SK-N-SH (cell line): ENCODE data around the gene SNX8. TPM values are rescaled to one million over a fixed set of nuclear protein-coding genes. Genes with fewer than 3 reads are reported as not detected.
A peak's percentile ranks its signal among the peaks of the same experiment; 100 is the strongest.

Source experiments
- CTCF ChIA-PET: fragments of 300-600, 350-600 bp; formaldehyde crosslinking; extraction: SDS; loops from one replicate; lab custom pipeline; 2021; lab: Yijun Ruan, JAX
- POLR2A ChIA-PET: fragments of 350-600 bp; sonication (Branson Sonifier 250); formaldehyde crosslinking; extraction: SDS; loops from one replicate; lab custom pipeline; 2020; ENCODE audit warnings: antibody characterized with exemption, inconsistent platforms; lab: Yijun Ruan, JAX
- DNase-seq: peaks from one replicate; pipeline ENCODE4 v3.0.0; 2012
- H2AFZ ChIP-seq: fragments of 200-600 bp; sonication (generic); 2 replicates; pipeline ENCODE4 v1.8.1; 2016; ENCODE audit warnings: antibody characterized with exemption, mild to moderate bottlenecking, low read depth
- H3F3A ChIP-seq: fragments of 200-600 bp; sonication (generic); replicated peaks from 2 replicates; pipeline ENCODE3; 2016; ENCODE audit warnings: antibody characterized with exemption, mild to moderate bottlenecking; ENCODE audit not compliant: insufficient read depth
- H3K27ac ChIP-seq, 2 experiments: fragments of 200-500 bp in 1 of 2; fragments of 200-600 bp in 1 of 2; sonication (Bioruptor generic) in 1 of 2; sonication (generic), shearing (Covaris generic) in 1 of 2; 2 replicates each; pipeline versions ENCODE4 v1.5.1 to v1.6.1; 2014 to 2016; ENCODE audit warnings: low read depth in 2 of 2, inconsistent platforms in 1 of 2, low read length in 1 of 2, mild to moderate bottlenecking in 1 of 2, mixed read lengths in 1 of 2
- H3K27me3 ChIP-seq: fragments of 200-600 bp; sonication (generic), shearing (Covaris generic); 2 replicates; pipeline ENCODE4 v1.6.1; 2016; ENCODE audit warnings: mixed run types; ENCODE audit not compliant: insufficient read depth
- H3K36me3 ChIP-seq, 2 experiments: fragments of 200-500 bp in 1 of 2; fragments of 200-600 bp in 1 of 2; sonication (Bioruptor generic) in 1 of 2; sonication (generic) in 1 of 2; replicated peaks in 1 of 2; 2 replicates each; pipeline versions ENCODE3 to v1.5.1; 2014 to 2016; ENCODE audit warnings: low read length in 1 of 2, mild to moderate bottlenecking in 1 of 2; ENCODE audit not compliant: insufficient read depth in 2 of 2, control insufficient read depth in 1 of 2
- H3K4me1 ChIP-seq, 2 experiments: fragments of 200-500 bp in 1 of 2; fragments of 200-600 bp in 1 of 2; sonication (Bioruptor generic) in 1 of 2; sonication (generic), shearing (Covaris generic) in 1 of 2; 2 replicates each; pipeline versions ENCODE4 v1.5.1 to v1.6.1; 2014 to 2016; ENCODE audit warnings: low read depth in 1 of 2, low read length in 1 of 2, mixed run types in 1 of 2; ENCODE audit not compliant: insufficient read depth in 2 of 2, control insufficient read depth in 1 of 2
- H3K4me2 ChIP-seq: fragments of 200-600 bp; sonication (generic), shearing (Covaris generic); 2 replicates; pipeline ENCODE4 v1.6.1; 2017; ENCODE audit warnings: mixed run types
- H3K4me3 ChIP-seq, 2 experiments: fragments of 200-500 bp in 1 of 2; fragments of 200-600 bp in 1 of 2; sonication (Bioruptor generic) in 1 of 2; sonication (generic), shearing (Covaris generic) in 1 of 2; 2 replicates each; pipeline versions ENCODE4 v1.5.1 to v1.8.1; 2014 to 2016; ENCODE audit warnings: low read depth in 2 of 2, inconsistent platforms in 1 of 2, low read length in 1 of 2, mild to moderate bottlenecking in 1 of 2, mixed read lengths in 1 of 2, moderate library complexity in 1 of 2
- H3K79me2 ChIP-seq: fragments of 200-600 bp; sonication (generic); 2 replicates; pipeline ENCODE4 v1.8.1; 2017; ENCODE audit warnings: mild to moderate bottlenecking; ENCODE audit not compliant: insufficient read depth
- H3K9ac ChIP-seq: fragments of 200-600 bp; sonication (generic); 2 replicates; pipeline ENCODE4 v1.6.1; 2017; ENCODE audit warnings: mixed run types
- H3K9me2 ChIP-seq: fragments of 200-600 bp; sonication (generic); 2 replicates; pipeline ENCODE4 v1.6.1; 2017; ENCODE audit warnings: mixed run types
- H3K9me3 ChIP-seq: fragments of 200-600 bp; sonication (generic); 2 replicates; pipeline ENCODE4 v1.6.1; 2017; ENCODE audit warnings: mixed run types, mild to moderate bottlenecking, moderate library complexity
- H4K20me1 ChIP-seq: fragments of 200-600 bp; sonication (generic); 2 replicates; pipeline ENCODE4 v1.6.1; 2017; ENCODE audit warnings: mild to moderate bottlenecking, mixed run types; ENCODE audit not compliant: insufficient read depth
- CHD2 ChIP-seq: fragments of 150-350 bp; IDR thresholded peaks from 2 replicates; pipeline ENCODE4 v1.6.1; 2018; ENCODE audit warnings: low read length; ENCODE audit not compliant: partially characterized antibody
- CTCF ChIP-seq: fragments of 200-600 bp; sonication (generic); IDR thresholded peaks from 2 replicates; pipeline ENCODE4 v1.6.1; 2017; ENCODE audit warnings: antibody characterized with exemption, mild to moderate bottlenecking, moderate library complexity
- EP300 ChIP-seq, 2 experiments: IDR thresholded peaks; 2 replicates each; pipeline versions ENCODE4 v1.4.0 to v1.6.1; 2012; ENCODE audit warnings: borderline replicate concordance in 1 of 2, low read depth in 1 of 2, low read length in 1 of 2
- EZH2phosphoT487 ChIP-seq: fragments of 200-600 bp; sonication (generic); IDR thresholded peaks from 2 replicates; pipeline ENCODE4 v1.6.1; 2017; ENCODE audit warnings: low read depth, mixed run types, mild to moderate bottlenecking, antibody characterized with exemption, moderate library complexity, borderline replicate concordance
- FOSL2 ChIP-seq: IDR thresholded peaks from 2 replicates; pipeline ENCODE4 v1.4.0; 2012; ENCODE audit warnings: low read depth, mild to moderate bottlenecking, moderate library complexity, borderline replicate concordance
- FOXM1 ChIP-seq: IDR thresholded peaks from 2 replicates; pipeline ENCODE4 v1.4.0; 2012; ENCODE audit warnings: low read depth, mild to moderate bottlenecking
- MXI1 ChIP-seq: IDR thresholded peaks from 2 replicates; pipeline ENCODE4 v1.6.1; 2012; ENCODE audit warnings: mild to moderate bottlenecking, low read depth, low read length, improper control_type of control experiment
- RFX5 ChIP-seq: IDR thresholded peaks from 2 replicates; pipeline ENCODE4 v1.6.1; 2012; ENCODE audit warnings: mild to moderate bottlenecking, improper control_type of control experiment, low read length
- TEAD4 ChIP-seq: IDR thresholded peaks from 2 replicates; pipeline ENCODE4 v1.4.0; 2012; ENCODE audit warnings: mild to moderate bottlenecking, borderline replicate concordance; ENCODE audit not compliant: insufficient read depth
- WGBS: methylation state at CpG from one replicate; pipeline ENCODE4 v1.1.6; 2017; ENCODE audit warnings: low lambda C conversion rate; 5-methylcytosine and 5-hydroxymethylcytosine counted together
- polyA plus RNA-seq, 3 experiments: library from polyadenylated mRNA; depleted of rRNA; stranded (reverse); fragments of >200 nt; gene quantifications; 2 replicates each; pipeline ENCODE4 v1.2.3, GENCODE V29; 2012
- TF ChIP-seq, protein P1 (sequence below): IDR thresholded peaks from 2 replicates; pipeline ENCODE4 v1.4.0; 2012; ENCODE audit warnings: low read depth, borderline replicate concordance
- TF ChIP-seq, protein P2 (sequence below): IDR thresholded peaks from 2 replicates; pipeline ENCODE4 v1.6.1; 2012; ENCODE audit warnings: mild to moderate bottlenecking, low read depth, low read length, moderate library complexity

The SNX8 gene
- polyA plus RNA-seq, 1 of the 3 experiments (the other 2 are of a cell fraction), result 20.6 TPM

GRCh38 chr7:2231992-2232765, 82.1 kb downstream of the SNX8 start:
- POLR2A ChIA-PET, result interaction anchor here (0.6 to 2.9 kb wide), 3 partner anchors 9 to 148 kb away, joined by 3 to 12 read pairs (median 3); partner anchors contain the start of genes MRM2 and NUDT1
- TF ChIP-seq FOSL2 (no peak), RFX5 (0 out of 2 replicates have a peak, but pooled peaks have one; percentile 5), MXI1 (peak; percentile 15; the same call in 1 of the 2 replicates)
- TF ChIP-seq, protein P1, sequence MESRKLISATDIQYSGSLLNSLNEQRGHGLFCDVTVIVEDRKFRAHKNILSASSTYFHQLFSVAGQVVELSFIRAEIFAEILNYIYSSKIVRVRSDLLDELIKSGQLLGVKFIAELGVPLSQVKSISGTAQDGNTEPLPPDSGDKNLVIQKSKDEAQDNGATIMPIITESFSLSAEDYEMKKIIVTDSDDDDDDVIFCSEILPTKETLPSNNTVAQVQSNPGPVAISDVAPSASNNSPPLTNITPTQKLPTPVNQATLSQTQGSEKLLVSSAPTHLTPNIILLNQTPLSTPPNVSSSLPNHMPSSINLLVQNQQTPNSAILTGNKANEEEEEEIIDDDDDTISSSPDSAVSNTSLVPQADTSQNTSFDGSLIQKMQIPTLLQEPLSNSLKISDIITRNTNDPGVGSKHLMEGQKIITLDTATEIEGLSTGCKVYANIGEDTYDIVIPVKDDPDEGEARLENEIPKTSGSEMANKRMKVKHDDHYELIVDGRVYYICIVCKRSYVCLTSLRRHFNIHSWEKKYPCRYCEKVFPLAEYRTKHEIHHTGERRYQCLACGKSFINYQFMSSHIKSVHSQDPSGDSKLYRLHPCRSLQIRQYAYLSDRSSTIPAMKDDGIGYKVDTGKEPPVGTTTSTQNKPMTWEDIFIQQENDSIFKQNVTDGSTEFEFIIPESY, result no peak
- peaks cover 0 to 37% of the 10 kb centered on the region in 2 experiments; a peak in 1 of 4 replicates for H3K4me1 ChIP-seq
- H3K36me3 ChIP-seq, result peaks cover 42 to 47% of the 10 kb centered on the region in 2 experiments
- DNase-seq, result peak; percentile 93
- no peaks in the 10 kb centered on the region for H3K9me3 ChIP-seq
- H3K9me2 ChIP-seq, result no peaks in the 10 kb centered on the region
- no peaks in the 10 kb centered on the region for H3K27me3 ChIP-seq
- peak overlapping the region; percentile 72 to 93 for H3K4me3 ChIP-seq
- 3% methylated on average over 38 of the region's 46 CpGs for WGBS
- CTCF ChIA-PET, result interaction anchor here (0.7 to 1.4 kb wide), 9 partner anchors 9 to 646 kb away, joined by 3 to 6 read pairs (median 3); partner anchors contain the start of genes MRM2 and NUDT1
- peaks cover 72% of the 10 kb centered on the region for H3K79me2 ChIP-seq
- H4K20me1 ChIP-seq, result peaks cover 1% of the 10 kb centered on the region; the same call in 1 of the 2 replicates
- H3F3A ChIP-seq, result peaks cover 30% of the 10 kb centered on the region
- H2AFZ ChIP-seq, result peak overlapping the region; percentile 67
- H3K27ac ChIP-seq, result peak overlapping the region; percentile 34 to 81; a peak in 2 of 4 replicates
- H3K9ac ChIP-seq, result peak overlapping the region; percentile 94
- H3K4me2 ChIP-seq, result peak overlapping the region; percentile 94

- peaks cover 0 to 37% of the 10 kb centered on the region in 2 experiments; a peak in 1 of 4 replicates for H3K4me1 ChIP-seq
- no peak for DNase-seq
- H3K79me2 ChIP-seq, result peaks cover 76% of the 10 kb centered on the region
- WGBS, result 96% methylated on average over 9 of the region's 9 CpGs
- peaks cover 37 to 43% of the 10 kb centered on the region in 2 experiments for H3K36me3 ChIP-seq
- no peak overlapping the region for H2AFZ ChIP-seq
- no peak overlapping the region for H3K4me3 ChIP-seq
- peak overlapping the region; percentile 94; the same call in 1 of the 2 replicates for H3K4me2 ChIP-seq
- H3K27ac ChIP-seq, result no peak overlapping the region
- H4K20me1 ChIP-seq, result peaks cover 3% of the 10 kb centered on the region; the same call in 1 of the 2 replicates
- POLR2A ChIA-PET, result interaction anchor here (0.6 to 2.9 kb wide), 2 partner anchors 11 to 563 kb away, joined by 3 to 12 read pairs; partner anchors contain the start of genes MRM2 and NUDT1
- CTCF ChIA-PET, result interaction anchor here (0.6 to 1.3 kb wide), 7 partner anchors 8 to 418 kb away, joined by 3 to 4 read pairs (median 3); no protein-coding TSS in a partner anchor
- H3F3A ChIP-seq, result peaks cover 24% of the 10 kb centered on the region
- H3K27me3 ChIP-seq, result no peaks in the 10 kb centered on the region
- no peaks in the 10 kb centered on the region for H3K9me3 ChIP-seq
- H3K9me2 ChIP-seq, result no peaks in the 10 kb centered on the region
- no peak overlapping the region for H3K9ac ChIP-seq
- TF ChIP-seq TEAD4 (no peak), EZH2phosphoT487 (no peak), CTCF (no peak), FOXM1 (no peak), EP300 (IDR thresholded peaks at IDR 0.05; ENCODE audit: borderline replicate concordance in 1 of 2, low read depth in 1 of 2, low read length in 1 of 2) (no peak), RFX5 (no peak), CHD2 (no peak)
- TF ChIP-seq, protein P1, result no peak
- TF ChIP-seq, protein P2, sequence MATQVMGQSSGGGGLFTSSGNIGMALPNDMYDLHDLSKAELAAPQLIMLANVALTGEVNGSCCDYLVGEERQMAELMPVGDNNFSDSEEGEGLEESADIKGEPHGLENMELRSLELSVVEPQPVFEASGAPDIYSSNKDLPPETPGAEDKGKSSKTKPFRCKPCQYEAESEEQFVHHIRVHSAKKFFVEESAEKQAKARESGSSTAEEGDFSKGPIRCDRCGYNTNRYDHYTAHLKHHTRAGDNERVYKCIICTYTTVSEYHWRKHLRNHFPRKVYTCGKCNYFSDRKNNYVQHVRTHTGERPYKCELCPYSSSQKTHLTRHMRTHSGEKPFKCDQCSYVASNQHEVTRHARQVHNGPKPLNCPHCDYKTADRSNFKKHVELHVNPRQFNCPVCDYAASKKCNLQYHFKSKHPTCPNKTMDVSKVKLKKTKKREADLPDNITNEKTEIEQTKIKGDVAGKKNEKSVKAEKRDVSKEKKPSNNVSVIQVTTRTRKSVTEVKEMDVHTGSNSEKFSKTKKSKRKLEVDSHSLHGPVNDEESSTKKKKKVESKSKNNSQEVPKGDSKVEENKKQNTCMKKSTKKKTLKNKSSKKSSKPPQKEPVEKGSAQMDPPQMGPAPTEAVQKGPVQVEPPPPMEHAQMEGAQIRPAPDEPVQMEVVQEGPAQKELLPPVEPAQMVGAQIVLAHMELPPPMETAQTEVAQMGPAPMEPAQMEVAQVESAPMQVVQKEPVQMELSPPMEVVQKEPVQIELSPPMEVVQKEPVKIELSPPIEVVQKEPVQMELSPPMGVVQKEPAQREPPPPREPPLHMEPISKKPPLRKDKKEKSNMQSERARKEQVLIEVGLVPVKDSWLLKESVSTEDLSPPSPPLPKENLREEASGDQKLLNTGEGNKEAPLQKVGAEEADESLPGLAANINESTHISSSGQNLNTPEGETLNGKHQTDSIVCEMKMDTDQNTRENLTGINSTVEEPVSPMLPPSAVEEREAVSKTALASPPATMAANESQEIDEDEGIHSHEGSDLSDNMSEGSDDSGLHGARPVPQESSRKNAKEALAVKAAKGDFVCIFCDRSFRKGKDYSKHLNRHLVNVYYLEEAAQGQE, result no peak
Measured at GRCh38 chr7:2230882-2231281, 83.4 kb downstream of the SNX8 start.
